Right ventricle myocardium superior (tissue), 1 donor: ENCODE data around the gene SNAPC2. TPM values are rescaled to one million over a fixed set of nuclear protein-coding genes. Genes with fewer than 3 reads are reported as not detected.
"Not testable (repeated sequence)": the region's sequence is repeated elsewhere in the genome, so short reads cannot be mapped to it uniquely, and the experiment has no call there.

Source experiments
- ATAC-seq: fragments of 200-7000 bp; cut with Tn5 transposase; one replicate; pipeline ENCODE4 v1.9.1; 2020; ENCODE audit warnings: mild to moderate bottlenecking; ENCODE audit not compliant: poor library complexity
- DNase-seq: peaks from one replicate; pipeline ENCODE4 v3.0.0-alpha.2; 2020
- intact Hi-C: fragments of 100-400 bp; cut with DNase I; formaldehyde crosslinking; loops from one replicate; pipeline ENCODE4 v1.11.2; 2022
- total RNA-seq: library from RNA; stranded (reverse); fragmentation: NEBNext Ultra II Directional; extraction: Animal tissue kit (Norgen Biotek cat#: 25700); gene quantifications from one replicate; pipeline ENCODE4 v1.2.1, GENCODE V29; 2021
- donor health status: DM: no; HTN: yes; CAD: no; lungs with severe emphysema.

The SNAPC2 gene
- total RNA-seq, 1 donor from 2014 or later: 9.4 TPM

- ATAC-seq (peak; percentile 9), DNase-seq (peak; percentile 73)
- intact Hi-C loops: no loop called here
These were observed 2.7 kb upstream of the SNAPC2 start for GRCh38 chr19:7917267-7918061.

DNA sequence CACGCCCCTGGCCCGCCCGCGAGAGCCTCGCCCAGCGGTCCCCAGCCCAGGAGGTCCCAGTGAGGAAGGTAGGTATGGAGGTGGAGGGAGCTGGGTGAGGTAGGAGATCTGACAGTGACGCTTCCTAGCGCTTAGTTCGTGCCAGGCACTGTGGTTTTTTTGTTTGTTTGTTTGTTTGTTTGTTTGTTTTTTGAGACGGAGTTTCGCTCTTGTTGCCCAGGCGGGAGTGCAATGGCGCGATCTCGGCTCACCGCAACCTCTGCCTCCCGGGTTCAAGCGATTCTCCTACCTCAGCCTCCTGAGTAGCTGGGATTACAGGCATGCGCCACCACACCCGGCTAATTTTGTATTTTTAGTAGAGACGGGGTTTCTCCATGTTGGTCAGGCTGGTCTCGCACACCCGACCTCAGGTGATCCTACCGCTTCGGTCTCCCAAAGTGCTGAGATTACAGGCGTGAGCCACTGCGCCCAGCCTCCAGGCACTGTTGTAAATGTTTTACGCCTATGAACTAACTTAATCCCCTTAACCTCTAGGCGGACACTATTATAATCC, 2.0 kb upstream of the SNAPC2 start:
- intact Hi-C loops, ATAC-seq, DNase-seq: not testable (repeated sequence)

DNA sequence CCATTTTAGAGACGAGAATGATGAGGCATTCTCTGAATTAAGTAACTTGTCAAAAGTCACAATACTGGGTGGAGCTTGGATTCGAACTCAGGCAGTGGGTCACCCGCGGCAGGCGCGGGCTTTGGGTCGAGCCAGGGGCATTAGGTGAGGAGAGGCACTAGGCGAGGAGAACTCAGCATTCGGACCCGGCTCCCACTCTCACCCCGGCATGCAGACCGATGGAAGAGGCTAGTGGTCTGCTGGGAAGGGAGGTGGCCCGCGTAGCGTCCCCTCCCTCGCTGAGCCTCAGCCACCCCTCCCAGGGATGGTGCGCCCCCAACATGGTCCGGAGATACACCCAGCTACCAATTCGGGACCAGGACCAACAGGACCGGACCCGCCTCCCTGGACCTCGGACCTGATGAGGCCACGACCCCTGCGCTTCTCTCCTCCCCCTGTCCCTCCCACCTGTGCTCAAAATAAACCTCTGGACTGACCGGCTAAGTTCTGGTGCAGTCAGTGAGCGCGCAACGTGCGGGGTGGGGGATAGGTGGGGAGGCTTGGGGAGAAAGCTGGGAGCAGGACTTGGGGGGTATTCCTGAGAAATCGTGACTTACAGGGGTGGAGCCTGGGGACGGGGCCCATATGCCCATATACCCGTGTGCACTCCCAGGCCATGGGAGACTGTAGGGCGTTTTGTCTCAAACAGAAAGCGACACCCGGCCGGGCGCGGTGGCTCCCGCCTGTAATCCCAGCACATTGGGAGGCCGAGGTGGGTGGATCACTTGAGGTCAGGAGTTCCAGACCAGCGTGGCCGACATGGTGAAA, 1.3 kb upstream of the SNAPC2 start:
- no peak for DNase-seq
- intact Hi-C loops: no loop called here
- ATAC-seq: no peak

DNA sequence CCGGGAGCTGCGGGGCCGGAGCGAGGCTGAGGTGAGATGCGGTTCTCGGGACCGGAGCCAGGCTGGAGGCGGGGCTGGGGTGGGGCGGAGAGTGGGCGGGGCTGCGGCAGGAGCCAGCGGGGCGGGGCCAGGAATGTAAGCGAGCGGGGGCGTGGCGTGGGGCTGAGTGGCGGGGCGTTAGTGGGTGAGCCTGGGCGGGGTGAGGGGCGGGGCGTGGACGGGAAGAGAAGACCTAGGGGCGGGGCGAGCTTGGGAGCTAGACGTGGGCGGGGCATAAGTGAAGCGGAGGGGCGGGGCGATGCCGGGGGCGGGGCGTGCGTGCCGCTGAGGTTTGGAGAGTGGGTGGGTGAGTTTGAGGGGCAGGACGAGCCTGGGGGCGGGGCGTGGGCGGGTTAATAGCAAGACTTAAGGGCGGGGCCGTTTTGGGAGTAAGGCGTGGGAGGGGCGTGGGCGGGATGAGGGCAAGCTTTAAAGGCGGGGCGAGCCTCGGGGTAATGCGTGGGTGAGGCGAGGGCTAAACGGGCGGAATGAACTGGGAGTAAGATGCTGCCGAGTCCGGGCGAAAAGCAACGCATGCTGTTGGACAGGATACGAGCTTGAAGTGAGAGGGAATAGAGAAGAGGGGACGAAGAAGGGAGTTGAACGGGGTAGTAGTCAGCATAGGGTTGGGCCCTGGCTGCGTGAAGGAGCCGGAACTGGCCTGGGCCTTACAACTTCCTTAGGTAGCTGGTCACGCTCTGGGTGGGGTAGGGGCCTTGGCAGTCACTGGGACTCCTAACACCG, 572 bp downstream of the SNAPC2 start:
- peak; percentile 86 for ATAC-seq
- peak; percentile 100 for DNase-seq
- intact Hi-C loops: no loop called here

DNA sequence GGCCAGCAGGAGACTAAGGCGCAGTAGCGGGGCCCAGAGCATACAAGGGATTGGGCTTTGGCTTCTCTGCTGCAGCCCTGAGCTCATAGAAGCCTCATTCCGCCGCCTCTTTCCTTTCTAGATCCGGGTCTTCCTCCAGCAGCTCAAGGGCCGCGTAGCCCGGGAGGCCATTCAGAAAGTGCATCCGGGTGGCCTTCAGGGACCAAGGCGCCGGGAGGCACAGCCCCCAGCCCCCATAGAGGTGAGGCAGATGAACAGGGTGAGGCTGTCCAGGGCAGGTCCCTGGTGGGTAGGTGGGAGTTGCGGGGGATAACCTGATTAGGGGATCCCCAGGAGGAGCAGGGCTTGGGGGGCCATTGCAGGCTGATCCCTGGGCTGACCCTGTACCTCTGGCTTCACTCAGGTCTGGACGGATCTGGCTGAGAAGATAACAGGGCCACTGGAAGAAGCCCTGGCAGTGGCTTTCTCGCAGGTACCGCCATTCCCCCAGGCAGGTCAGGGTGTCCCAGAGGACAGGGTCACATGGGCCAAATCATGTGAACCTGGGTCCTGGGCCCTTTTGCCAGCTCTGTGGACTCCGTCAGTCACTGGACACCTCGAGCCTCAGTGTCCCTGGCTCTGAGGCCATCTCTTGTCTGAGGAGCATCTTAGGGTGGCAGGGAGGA, 1.3 kb downstream of the SNAPC2 start:
- DNase-seq (no peak), ATAC-seq (no peak)
- intact Hi-C loops: no loop called here

- no peak for ATAC-seq
- DNase-seq: no peak
- intact Hi-C loops: no loop called here
These were observed 2.1 kb downstream of the SNAPC2 start for GRCh38 chr19:7921967-7922835.

GRCh38 chr19:7922836-7923195, 2.7 kb downstream of the SNAPC2 start:
- no peak for DNase-seq
- intact Hi-C loops: no loop called here
- no peak for ATAC-seq

DNA sequence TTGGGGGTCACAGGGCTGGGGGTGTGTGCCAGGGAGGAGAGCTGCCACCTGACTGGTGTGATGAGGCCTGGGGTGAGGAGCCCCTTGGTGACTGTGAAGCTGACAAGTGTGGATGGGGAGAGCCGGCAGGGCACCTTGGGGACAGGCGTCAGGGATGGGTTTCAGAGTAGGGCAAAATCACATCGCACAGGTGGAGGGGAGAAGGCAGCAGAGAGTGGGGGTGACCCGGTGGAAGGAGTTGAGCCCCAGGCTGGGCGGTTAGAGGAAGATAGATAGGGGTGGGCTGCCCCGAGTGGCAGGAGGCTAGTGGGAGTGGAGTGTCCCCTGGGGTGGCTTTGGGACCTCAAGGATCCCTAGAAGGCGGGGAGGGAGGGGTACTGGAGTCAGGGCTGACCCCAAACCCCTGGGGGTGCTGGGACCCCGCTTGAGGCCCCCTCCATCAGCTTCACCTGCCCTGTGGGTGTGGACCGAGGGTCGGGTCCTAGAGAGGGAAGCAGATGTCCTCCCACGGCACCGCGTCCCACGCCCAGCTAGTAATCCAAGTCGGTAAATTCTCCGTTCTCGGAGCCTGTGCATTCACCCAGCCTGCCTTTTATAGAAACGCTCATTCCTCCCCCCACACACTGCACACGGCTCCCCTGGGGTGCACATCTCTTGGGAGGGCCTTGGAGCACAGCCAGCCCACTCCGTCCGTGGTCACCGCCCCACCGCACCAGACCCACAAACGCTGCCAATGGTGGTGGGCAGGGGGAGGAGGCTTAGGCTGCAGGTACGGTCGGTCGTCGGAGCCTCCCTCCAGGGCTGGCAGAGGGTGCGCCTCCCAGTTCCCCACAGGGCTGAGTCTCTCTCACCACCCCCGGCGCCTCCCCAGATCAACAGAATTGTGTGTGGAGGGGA, 3.4 kb downstream of the SNAPC2 start:
- no peak for DNase-seq
- intact Hi-C loops: no loop called here
- ATAC-seq: no peak

DNA sequence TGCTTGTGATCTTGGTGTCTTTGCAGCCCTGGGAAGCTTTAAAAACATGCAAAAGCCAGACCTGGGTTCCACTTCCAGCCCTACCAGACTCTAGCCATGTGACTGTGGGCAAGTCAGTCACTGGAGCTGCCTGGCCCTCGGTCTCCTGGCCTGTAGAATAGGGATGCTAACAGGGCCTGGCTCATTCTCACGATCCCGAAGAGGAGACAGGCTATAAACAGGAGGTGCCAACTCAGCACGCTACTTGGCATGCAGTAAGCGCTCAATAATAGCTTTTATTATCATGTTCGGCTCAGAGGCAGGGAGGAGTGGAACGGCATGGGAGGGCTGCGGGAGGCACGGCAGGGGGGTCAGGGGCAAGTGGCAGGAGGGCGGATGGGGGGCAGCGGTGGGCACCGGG, 4.1 kb downstream of the SNAPC2 start:
- no peak for ATAC-seq
- intact Hi-C loops: no loop called here
- no peak for DNase-seq

GRCh38 chr19:7924651-7925170, 4.6 kb downstream of the SNAPC2 start:
- ATAC-seq: no peak
- DNase-seq: no peak
- intact Hi-C loops: no loop called here

DNA sequence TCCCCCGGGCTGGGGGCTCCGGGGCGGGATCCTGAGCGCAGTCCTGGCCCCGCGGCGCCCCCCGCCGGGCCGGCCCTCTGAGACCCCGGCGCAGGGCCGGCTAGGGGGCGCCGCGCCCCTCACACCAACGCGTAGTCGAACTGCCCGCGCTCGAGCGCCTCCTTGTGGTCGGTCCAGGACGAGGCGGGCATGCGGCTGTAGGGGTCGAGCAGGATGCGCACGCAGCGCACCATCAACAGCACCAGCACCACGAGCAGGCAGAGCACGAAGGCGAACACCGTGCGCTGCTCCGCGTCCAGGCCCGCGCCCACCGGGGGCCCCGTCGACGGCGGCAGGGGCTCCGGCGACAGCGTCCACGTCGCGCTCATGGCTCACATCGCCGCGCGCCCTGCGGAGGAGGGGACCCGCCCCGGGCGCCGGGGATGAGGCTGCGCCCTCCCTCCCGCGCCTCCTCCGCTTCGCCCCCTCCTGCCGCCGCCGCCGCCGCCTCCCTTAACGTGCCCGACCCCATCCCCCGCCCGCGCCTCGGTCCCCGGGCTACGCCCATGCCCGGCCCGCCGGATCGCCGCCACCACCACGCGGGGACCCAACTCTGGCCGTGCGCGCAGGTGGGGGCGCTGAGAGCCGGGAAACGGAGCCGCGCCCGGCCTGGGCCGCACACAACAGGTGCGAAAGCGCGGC, 5.2 kb downstream of the SNAPC2 start:
- DNase-seq: peak; percentile 80
- intact Hi-C loops: no loop called here
- ATAC-seq: no peak

GRCh38 chr19:7926021-7926726, 6.0 kb downstream of the SNAPC2 start, which contains the start of gene CTXN1:
Gene CTXN1, minus strand, starts transcription at chr19:7926135. Its CDS starts 597 bp downstream, at chr19:7925538.
- intact Hi-C loops: no loop called here
- DNase-seq (peak; percentile 84), ATAC-seq (peak; percentile 56)

DNA sequence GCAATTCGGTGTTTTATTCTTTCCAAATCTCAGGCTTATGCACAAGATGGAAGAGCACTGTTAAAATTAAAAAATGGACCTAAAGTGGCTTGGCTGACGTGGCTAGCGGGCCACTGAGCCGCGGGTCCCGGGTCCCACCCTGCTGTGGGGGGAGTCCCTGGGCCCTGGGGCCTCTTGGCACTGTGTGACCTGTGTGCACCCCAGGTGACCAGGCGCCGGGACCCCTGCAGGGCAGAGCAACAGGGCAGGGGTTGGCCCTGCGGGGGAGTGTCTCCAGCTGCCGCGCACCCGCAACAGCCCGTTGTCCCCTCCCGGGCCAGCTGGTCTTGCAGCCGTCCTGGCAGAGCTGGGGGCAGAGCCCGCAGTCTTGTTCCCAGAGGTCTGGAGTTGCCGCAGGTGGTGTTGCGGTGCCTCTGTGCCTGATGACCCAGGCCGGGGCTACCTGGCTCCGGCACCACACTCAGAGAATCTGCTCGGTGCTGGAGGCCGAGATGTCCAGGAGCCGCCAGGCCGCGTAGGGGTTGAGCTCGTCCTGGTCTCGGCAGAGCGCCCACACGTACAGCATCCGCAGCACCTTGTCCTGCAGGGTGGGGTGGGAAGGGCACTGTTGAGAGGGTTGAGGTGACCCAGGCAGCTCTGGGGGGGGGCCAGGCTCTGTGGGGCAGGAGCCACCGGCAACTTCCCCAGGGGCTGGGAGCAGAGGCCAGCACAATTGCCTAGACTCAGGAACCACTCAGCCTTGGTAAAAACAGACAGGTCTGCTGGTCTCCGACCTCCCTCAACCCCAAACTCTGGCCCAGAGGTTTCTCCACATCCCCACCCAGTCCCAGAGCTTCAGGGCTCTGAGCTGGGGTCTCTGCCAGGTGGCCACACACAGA, 6.8 kb downstream of the SNAPC2 start:
- intact Hi-C loops: no loop called here
- DNase-seq: no peak
- no peak for ATAC-seq

DNA sequence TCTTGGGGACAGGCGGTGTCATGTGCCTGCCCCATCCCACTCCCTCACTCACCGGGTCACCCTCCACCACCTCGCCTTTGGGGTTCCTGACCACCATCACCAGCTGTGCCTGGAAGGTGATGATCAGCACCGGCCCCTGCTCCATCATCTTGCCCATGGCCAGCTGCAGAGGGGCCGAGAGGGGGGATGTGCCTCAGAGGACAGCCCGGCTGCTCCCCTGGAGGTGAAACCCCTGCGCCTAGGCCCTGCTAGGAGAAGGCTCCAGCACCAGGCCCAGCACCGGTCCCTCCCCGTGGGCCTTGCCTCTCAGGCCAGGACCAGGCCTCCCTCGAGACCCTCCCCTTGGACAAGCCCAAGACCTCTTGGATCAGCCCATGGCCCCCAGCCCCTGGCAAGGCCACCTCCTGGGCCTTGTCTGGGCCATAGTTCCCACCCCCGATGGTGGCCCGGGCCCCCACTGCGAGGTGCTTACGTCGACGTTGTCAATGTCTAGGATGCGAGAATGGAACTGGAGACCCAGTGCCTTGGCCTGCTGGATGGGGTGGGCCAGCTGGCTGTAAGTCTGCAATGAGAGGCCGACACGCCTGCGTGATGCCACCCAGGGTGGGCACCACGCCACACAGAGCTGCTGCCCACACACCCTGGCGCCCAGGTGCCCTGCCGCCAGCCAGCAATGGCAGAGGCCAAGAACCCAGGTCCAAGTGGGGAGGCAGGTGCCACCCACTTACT, 7.6 kb downstream of the SNAPC2 start:
- ATAC-seq (peak; percentile 15), DNase-seq (no peak)
- intact Hi-C loops: no loop called here
